ENCODE data around the gene SRD5A1.

Gene SRD5A1

DNA sequence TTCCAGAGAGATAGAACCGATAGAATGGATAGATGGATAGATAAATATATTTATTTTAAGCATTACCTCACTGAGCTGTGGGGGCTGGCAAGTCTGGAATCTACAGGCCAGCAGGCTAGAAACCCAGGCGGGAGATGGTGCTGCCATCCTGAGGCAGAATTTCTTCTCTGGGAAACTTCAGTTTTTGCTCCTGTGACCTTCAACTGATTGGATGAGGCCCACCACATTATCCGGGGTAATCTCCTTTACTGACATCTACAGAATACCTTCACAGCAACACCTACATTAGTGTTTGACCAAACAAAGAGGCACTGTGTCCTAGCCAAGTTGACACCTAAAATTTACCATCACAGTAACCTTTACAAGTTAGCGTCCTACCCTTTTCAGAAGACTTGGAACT is 50.8 kb downstream of the SRD5A1 start:
- no peak for DNase-seq (ENCODE audit: low read depth, low spot score)

- no peak for DNase-seq (ENCODE audit: low read depth, low spot score)
Observed at GRCh38 chr5:6686501-6686900, 53.3 kb downstream of the SRD5A1 start.

DNA sequence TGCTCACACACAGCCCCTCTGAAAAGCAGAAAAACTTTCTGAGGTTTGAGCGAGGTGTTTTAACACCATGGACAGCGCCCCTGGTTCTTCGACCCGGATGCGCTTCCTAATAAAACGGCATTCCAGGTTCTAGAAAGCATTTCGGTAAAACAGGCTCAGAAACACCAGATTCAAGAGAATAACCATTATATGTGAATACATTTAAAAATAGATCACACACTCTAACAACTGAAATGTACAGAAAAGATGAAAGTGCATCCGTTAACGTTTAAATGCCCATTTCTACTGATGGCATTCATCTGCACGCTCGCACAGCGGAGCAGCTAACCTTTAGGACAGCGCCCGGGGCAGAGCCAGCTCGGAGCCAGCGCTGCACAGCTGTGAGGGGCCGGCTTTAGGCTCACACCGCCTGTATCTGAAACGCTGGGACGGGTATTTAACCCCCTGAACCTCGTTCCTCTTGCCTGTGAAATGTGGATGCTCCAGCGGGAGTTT is 53.7 kb downstream of the SRD5A1 start:
- no peak for DNase-seq (ENCODE audit: low read depth, low spot score)

DNA sequence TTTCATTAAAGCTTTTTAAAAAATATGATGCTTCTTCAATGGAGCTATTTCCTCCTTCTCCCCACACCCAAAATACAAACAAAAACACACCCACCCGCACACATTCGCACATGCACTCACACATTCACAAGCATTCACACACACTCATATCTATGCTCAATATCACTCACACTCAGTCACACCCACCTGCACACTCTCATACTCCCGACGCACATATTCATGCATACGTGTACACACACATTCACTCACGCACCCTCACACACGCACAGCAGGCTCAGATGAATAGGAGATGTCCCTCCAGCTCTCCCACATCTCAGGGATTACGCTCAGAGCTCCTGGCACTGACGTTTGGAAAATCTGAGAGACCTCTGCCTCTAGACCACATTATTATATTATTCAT is 54.3 kb downstream of the SRD5A1 start:
- DNase-seq (ENCODE audit: low read depth, low spot score): no peak

DNA sequence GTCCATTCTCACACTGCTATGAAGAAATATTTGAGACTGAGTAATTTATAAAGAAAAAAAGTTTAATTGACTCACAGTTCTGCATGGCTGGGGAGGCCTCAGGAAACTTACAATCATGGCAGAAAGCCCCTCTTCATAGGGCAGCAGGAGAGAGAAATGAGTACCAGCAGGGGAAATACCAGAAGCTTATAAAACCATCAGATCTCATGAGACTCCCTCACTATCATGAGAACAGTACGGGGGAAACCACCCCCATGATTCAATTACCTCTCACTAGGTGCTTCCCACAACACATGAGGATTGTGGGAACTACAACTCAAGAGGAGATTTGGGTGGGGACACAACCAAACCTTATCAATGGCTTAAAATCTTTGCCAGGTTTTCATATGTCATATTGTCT is 59.7 kb downstream of the SRD5A1 start:
- DNase-seq (ENCODE audit: low read depth, low spot score): no peak

DNA sequence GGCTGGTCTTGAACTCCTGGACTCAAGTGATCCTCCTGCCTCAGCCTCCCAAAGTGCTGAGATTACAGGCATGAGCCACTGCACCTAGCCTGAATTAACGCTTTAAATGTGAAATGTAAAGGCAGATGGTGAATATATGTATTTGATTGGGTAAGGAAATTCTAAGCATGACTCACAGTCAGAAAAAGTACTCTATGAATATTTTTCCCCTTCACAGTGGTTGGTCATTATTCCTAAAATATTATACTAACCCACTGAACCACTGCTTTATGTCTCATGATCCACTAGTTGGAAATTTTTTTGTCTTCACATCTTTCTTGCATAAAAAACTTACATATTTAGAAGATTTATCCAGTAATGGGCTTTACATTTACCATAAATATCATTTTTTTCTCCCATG is 65.5 kb downstream of the SRD5A1 start:
- DNase-seq (ENCODE audit: low read depth, low spot score): no peak

GRCh38 chr5:6699357-6699756 is 66.1 kb downstream of the SRD5A1 start:
- no peak for DNase-seq (ENCODE audit: low read depth, low spot score)

GRCh38 chr5:6700074-6700684 is 66.9 kb downstream of the SRD5A1 start:
- DNase-seq (ENCODE audit: low read depth, low spot score): no peak

DNA sequence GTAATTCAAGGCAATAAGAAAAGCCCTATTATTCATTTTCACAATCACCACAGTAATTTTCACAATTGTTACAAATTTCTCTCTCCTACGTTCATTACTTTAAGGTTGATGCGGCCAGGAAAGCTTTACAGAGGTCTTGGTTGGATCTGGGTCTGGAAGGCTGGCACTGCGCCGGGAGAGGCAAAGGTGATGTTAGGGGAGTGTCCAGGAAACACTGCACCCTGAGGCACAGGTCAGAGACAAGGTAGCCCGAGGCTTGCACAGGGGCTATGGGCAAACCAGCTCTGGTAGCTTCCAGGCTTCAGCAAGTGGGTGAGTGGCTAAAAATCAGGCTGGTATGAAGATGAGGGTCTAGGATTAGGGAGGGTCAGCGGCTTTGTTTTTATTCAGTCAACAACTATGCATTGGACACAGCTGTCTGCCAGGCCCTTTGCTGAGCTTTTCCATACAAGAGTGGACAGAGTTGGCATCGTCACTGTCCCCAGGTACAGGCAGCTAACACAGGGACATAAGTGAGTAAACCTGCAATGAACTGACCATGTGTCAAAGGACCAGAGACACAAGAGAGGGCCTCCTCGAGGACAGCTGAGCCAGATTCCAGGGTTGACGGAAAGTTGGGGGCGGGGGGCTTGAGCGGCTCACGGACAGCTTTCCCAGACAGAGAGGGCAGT is 67.6 kb downstream of the SRD5A1 start:
- DNase-seq (ENCODE audit: low read depth, low spot score): no peak

- no peak for DNase-seq (ENCODE audit: low read depth, low spot score)
Observed at GRCh38 chr5:6701491-6701890, 68.3 kb downstream of the SRD5A1 start.

GRCh38 chr5:6702633-6703032 is 69.4 kb downstream of the SRD5A1 start:
- no peak for DNase-seq (ENCODE audit: low read depth, low spot score)

GRCh38 chr5:6703806-6704205 is 70.6 kb downstream of the SRD5A1 start:
- DNase-seq (ENCODE audit: low read depth, low spot score): no peak

- DNase-seq (ENCODE audit: low read depth, low spot score): no peak
Observed at GRCh38 chr5:6704361-6704851, 71.2 kb downstream of the SRD5A1 start.

- DNase-seq (ENCODE audit: low read depth, low spot score): no peak
Observed at GRCh38 chr5:6705088-6705487, 71.8 kb downstream of the SRD5A1 start.

DNA sequence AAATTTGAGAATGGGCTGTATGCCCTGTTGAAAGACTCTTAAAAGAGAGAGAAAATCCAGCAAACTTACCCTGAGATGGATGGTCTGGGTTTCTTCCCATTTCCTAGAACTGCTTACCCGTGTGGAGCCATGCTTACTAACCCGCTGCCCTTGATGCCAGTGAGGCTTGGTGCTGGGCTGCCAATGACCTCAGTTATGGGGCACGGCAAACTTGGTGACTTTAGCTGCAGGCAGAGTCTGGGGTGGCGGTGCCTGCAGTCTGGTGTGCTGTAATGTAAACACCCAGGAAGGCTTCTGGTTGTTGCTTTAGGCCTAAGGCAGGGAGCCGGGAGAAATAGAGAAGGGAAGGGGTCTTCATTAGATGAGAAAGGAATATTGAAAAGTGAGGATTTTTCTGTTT is 72.7 kb downstream of the SRD5A1 start:
- DNase-seq (ENCODE audit: low read depth, low spot score): no peak

- no peak for DNase-seq (ENCODE audit: low read depth, low spot score)
Observed at GRCh38 chr5:6707852-6708251, 74.6 kb downstream of the SRD5A1 start.

DNA sequence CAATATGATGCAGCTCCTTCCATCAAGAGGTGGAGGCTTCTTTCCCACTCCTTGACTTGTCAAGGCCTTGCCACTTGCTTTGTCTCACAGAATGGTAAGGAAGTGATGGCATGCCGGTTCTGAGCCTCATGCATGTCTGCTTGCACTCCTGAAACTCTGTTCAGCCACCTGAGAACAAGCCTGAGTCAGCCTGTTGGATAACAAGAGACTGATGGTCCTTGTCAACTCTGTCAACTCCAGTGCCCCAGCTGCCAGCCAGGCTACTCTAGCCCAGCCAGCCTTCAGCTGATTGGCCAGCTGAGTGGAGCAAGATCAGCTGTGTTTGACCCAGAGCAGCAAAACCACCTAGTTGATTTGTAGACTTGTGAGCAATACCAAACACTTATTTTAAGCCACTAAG is 75.6 kb downstream of the SRD5A1 start:
- DNase-seq (ENCODE audit: low read depth, low spot score): no peak

- DNase-seq (ENCODE audit: low read depth, low spot score): no peak
Observed at GRCh38 chr5:6710070-6710469, 76.8 kb downstream of the SRD5A1 start.

- DNase-seq (ENCODE audit: low read depth, low spot score): no peak
Observed at GRCh38 chr5:6710551-6711318, 77.5 kb downstream of the SRD5A1 start.

DNA sequence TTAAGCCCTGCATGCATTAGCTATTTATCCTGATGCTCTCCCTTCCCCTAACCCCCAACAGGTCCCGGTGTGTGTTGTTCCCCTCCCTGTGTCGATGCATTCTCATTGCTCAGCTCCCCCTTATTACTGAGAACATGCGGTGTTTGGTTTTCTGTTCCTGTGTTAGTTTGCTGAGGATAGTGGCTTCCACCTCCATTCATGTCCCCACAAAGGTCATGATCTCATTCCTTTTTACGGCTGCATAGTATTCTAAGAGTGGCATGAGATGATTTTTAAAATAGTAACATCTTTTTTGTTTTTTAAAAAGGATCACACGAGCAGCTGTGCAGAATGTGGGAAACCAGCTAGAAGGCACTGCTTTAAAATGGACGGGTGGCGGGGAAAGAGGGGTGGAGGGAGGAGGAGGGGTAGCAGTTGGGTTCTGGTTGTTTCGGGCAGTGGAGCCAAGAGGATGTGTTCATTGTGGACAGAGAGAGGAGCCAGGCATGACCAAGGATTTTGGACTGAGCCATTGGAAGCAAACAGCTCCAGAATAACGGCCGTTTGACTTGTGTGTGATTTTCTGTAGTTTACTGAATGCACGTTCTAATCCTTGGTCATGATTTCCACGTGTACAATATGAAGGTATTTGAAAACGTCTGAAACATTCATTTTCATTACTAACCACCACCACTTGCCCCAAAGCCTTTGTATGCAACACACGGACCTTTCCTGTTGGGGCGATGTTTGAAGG is 78.3 kb downstream of the SRD5A1 start:
- DNase-seq (ENCODE audit: low read depth, low spot score): no peak

GRCh38 chr5:6712142-6712576 is 78.9 kb downstream of the SRD5A1 start:
- DNase-seq (ENCODE audit: low read depth, low spot score): no peak

Measured in brain pericyte (primary cell).